HFF-Myc (cell line): ENCODE measurements around the gene NUDT6.
"Not testable (repeated sequence)": the region's sequence is repeated elsewhere in the genome, so short reads cannot be mapped to it uniquely, and the experiment has no call there.

Experiments
- DNase-seq: peaks from one replicate; pipeline ENCODE4 v3.0.0-alpha.2; 2011; ENCODE audit warnings: low read depth; ENCODE audit errors: extremely low read depth
- H3K4me3 ChIP-seq: replicated peaks from 2 replicates; pipeline ENCODE4 v1.5.1; 2011; ENCODE audit warnings: low read depth, mild to moderate bottlenecking, control low read depth, low read length
- CTCF ChIP-seq: IDR thresholded peaks from 2 replicates; pipeline ENCODE4 v1.5.1; 2012; ENCODE audit warnings: mild to moderate bottlenecking, low read depth, low read length, control low read depth; ENCODE audit errors: missing control alignments

Gene NUDT6

GRCh38 chr4:122854447-122855352 is 67.7 kb downstream of the NUDT6 start:
- no peak for TF ChIP-seq CTCF
- H3K4me3 ChIP-seq, result peak overlapping the region; percentile 3; the same call in 1 of the 2 replicates
- DNase-seq, result no peak

- DNase-seq, result no peak
- no peak for TF ChIP-seq CTCF
- no peak overlapping the region for H3K4me3 ChIP-seq
Measured at GRCh38 chr4:122851568-122851967, 70.8 kb downstream of the NUDT6 start.

GRCh38 chr4:122849789-122850188 is 72.6 kb downstream of the NUDT6 start:
- H3K4me3 ChIP-seq, DNase-seq: not testable (repeated sequence)

- TF ChIP-seq CTCF, result no peak
- H3K4me3 ChIP-seq, result no peak overlapping the region
- DNase-seq, result no peak
Measured at GRCh38 chr4:122847931-122848330, 74.5 kb downstream of the NUDT6 start.

- TF ChIP-seq CTCF, result no peak
- DNase-seq, result no peak
- no peak overlapping the region for H3K4me3 ChIP-seq
Measured at GRCh38 chr4:122845760-122846159, 76.6 kb downstream of the NUDT6 start.

GRCh38 chr4:122845066-122845465 is 77.3 kb downstream of the NUDT6 start:
- no peak overlapping the region for H3K4me3 ChIP-seq
- TF ChIP-seq CTCF, result no peak
- no peak for DNase-seq

GRCh38 chr4:122844391-122844790 is 78.0 kb downstream of the NUDT6 start:
- H3K4me3 ChIP-seq, DNase-seq: not testable (repeated sequence)

- TF ChIP-seq CTCF, result no peak
- DNase-seq, result no peak
- H3K4me3 ChIP-seq, result no peak overlapping the region
Measured at GRCh38 chr4:122842984-122843531, 79.3 kb downstream of the NUDT6 start.
